SK-N-SH (cell line): ENCODE measurements around the gene MPP3. TPM values are rescaled to one million over a fixed set of nuclear protein-coding genes. Genes with fewer than 3 reads are reported as not detected.
A peak's percentile ranks its signal among the peaks of the same experiment; 100 is the strongest.

Experiments
- CTCF ChIA-PET: fragments of 300-600, 350-600 bp; formaldehyde crosslinking; extraction: SDS; loops from one replicate; lab custom pipeline; 2021; lab: Yijun Ruan, JAX
- POLR2A ChIA-PET: fragments of 350-600 bp; sonication (Branson Sonifier 250); formaldehyde crosslinking; extraction: SDS; loops from one replicate; lab custom pipeline; 2020; ENCODE audit warnings: antibody characterized with exemption, inconsistent platforms; lab: Yijun Ruan, JAX
- DNase-seq: peaks from one replicate; pipeline ENCODE4 v3.0.0; 2012
- H2AFZ ChIP-seq: fragments of 200-600 bp; sonication (generic); 2 replicates; pipeline ENCODE4 v1.8.1; 2016; ENCODE audit warnings: antibody characterized with exemption, mild to moderate bottlenecking, low read depth
- H3F3A ChIP-seq: fragments of 200-600 bp; sonication (generic); replicated peaks from 2 replicates; pipeline ENCODE3; 2016; ENCODE audit warnings: antibody characterized with exemption, mild to moderate bottlenecking; ENCODE audit not compliant: insufficient read depth
- H3K27ac ChIP-seq, 2 experiments: fragments of 200-500 bp in 1 of 2; fragments of 200-600 bp in 1 of 2; sonication (Bioruptor generic) in 1 of 2; sonication (generic), shearing (Covaris generic) in 1 of 2; 2 replicates each; pipeline versions ENCODE4 v1.5.1 to v1.6.1; 2014 to 2016; ENCODE audit warnings: low read depth in 2 of 2, inconsistent platforms in 1 of 2, low read length in 1 of 2, mild to moderate bottlenecking in 1 of 2, mixed read lengths in 1 of 2
- H3K27me3 ChIP-seq: fragments of 200-600 bp; sonication (generic), shearing (Covaris generic); 2 replicates; pipeline ENCODE4 v1.6.1; 2016; ENCODE audit warnings: mixed run types; ENCODE audit not compliant: insufficient read depth
- H3K36me3 ChIP-seq, 2 experiments: fragments of 200-500 bp in 1 of 2; fragments of 200-600 bp in 1 of 2; sonication (Bioruptor generic) in 1 of 2; sonication (generic) in 1 of 2; replicated peaks in 1 of 2; 2 replicates each; pipeline versions ENCODE3 to v1.5.1; 2014 to 2016; ENCODE audit warnings: low read length in 1 of 2, mild to moderate bottlenecking in 1 of 2; ENCODE audit not compliant: insufficient read depth in 2 of 2, control insufficient read depth in 1 of 2
- H3K4me1 ChIP-seq, 2 experiments: fragments of 200-500 bp in 1 of 2; fragments of 200-600 bp in 1 of 2; sonication (Bioruptor generic) in 1 of 2; sonication (generic), shearing (Covaris generic) in 1 of 2; 2 replicates each; pipeline versions ENCODE4 v1.5.1 to v1.6.1; 2014 to 2016; ENCODE audit warnings: low read depth in 1 of 2, low read length in 1 of 2, mixed run types in 1 of 2; ENCODE audit not compliant: insufficient read depth in 2 of 2, control insufficient read depth in 1 of 2
- H3K4me2 ChIP-seq: fragments of 200-600 bp; sonication (generic), shearing (Covaris generic); 2 replicates; pipeline ENCODE4 v1.6.1; 2017; ENCODE audit warnings: mixed run types
- H3K4me3 ChIP-seq, 2 experiments: fragments of 200-500 bp in 1 of 2; fragments of 200-600 bp in 1 of 2; sonication (Bioruptor generic) in 1 of 2; sonication (generic), shearing (Covaris generic) in 1 of 2; 2 replicates each; pipeline versions ENCODE4 v1.5.1 to v1.8.1; 2014 to 2016; ENCODE audit warnings: low read depth in 2 of 2, inconsistent platforms in 1 of 2, low read length in 1 of 2, mild to moderate bottlenecking in 1 of 2, mixed read lengths in 1 of 2, moderate library complexity in 1 of 2
- H3K79me2 ChIP-seq: fragments of 200-600 bp; sonication (generic); 2 replicates; pipeline ENCODE4 v1.8.1; 2017; ENCODE audit warnings: mild to moderate bottlenecking; ENCODE audit not compliant: insufficient read depth
- H3K9ac ChIP-seq: fragments of 200-600 bp; sonication (generic); 2 replicates; pipeline ENCODE4 v1.6.1; 2017; ENCODE audit warnings: mixed run types
- H3K9me2 ChIP-seq: fragments of 200-600 bp; sonication (generic); 2 replicates; pipeline ENCODE4 v1.6.1; 2017; ENCODE audit warnings: mixed run types
- H3K9me3 ChIP-seq: fragments of 200-600 bp; sonication (generic); 2 replicates; pipeline ENCODE4 v1.6.1; 2017; ENCODE audit warnings: mixed run types, mild to moderate bottlenecking, moderate library complexity
- H4K20me1 ChIP-seq: fragments of 200-600 bp; sonication (generic); 2 replicates; pipeline ENCODE4 v1.6.1; 2017; ENCODE audit warnings: mild to moderate bottlenecking, mixed run types; ENCODE audit not compliant: insufficient read depth
- CHD2 ChIP-seq: fragments of 150-350 bp; IDR thresholded peaks from 2 replicates; pipeline ENCODE4 v1.6.1; 2018; ENCODE audit warnings: low read length; ENCODE audit not compliant: partially characterized antibody
- ELF1 ChIP-seq: IDR thresholded peaks from 2 replicates; pipeline ENCODE4 v1.4.0; 2012
- EP300 ChIP-seq, 2 experiments: IDR thresholded peaks; 2 replicates each; pipeline versions ENCODE4 v1.4.0 to v1.6.1; 2012; ENCODE audit warnings: borderline replicate concordance in 1 of 2, low read depth in 1 of 2, low read length in 1 of 2
- FOXJ3 ChIP-seq: sonication (generic); formaldehyde crosslinking; IDR thresholded peaks from 2 replicates; pipeline ENCODE4 v1.5.1; 2020; ENCODE audit warnings: mild to moderate bottlenecking, missing genetic modification reagents
- IRF3 ChIP-seq: fragments of 150-350 bp; IDR thresholded peaks from 2 replicates; pipeline ENCODE4 v1.6.1; 2016; ENCODE audit warnings: mild to moderate bottlenecking, low read depth, low read length
- JUND ChIP-seq: IDR thresholded peaks from 2 replicates; pipeline ENCODE4 v1.4.0; 2012
- RFX5 ChIP-seq: IDR thresholded peaks from 2 replicates; pipeline ENCODE4 v1.6.1; 2012; ENCODE audit warnings: mild to moderate bottlenecking, improper control_type of control experiment, low read length
- RXRA ChIP-seq: IDR thresholded peaks from 2 replicates; pipeline ENCODE4 v1.4.0; 2012; ENCODE audit warnings: low read depth, mild to moderate bottlenecking, borderline replicate concordance
- SIN3A ChIP-seq: IDR thresholded peaks from 2 replicates; pipeline ENCODE4 v1.6.1; 2012; ENCODE audit warnings: low read depth, mild to moderate bottlenecking, low read length, moderate library complexity, borderline replicate concordance
- SMC3 ChIP-seq: IDR thresholded peaks from 2 replicates; pipeline ENCODE4 v1.6.1; 2012; ENCODE audit warnings: low read depth, low read length, improper control_type of control experiment
- TAF1 ChIP-seq: IDR thresholded peaks from 2 replicates; pipeline ENCODE4 v1.6.1; 2012; ENCODE audit warnings: low read depth, mild to moderate bottlenecking, low read length, moderate library complexity, borderline replicate concordance
- TEAD4 ChIP-seq: IDR thresholded peaks from 2 replicates; pipeline ENCODE4 v1.4.0; 2012; ENCODE audit warnings: mild to moderate bottlenecking, borderline replicate concordance; ENCODE audit not compliant: insufficient read depth
- YY1 ChIP-seq: IDR thresholded peaks from 2 replicates; pipeline ENCODE4 v1.4.0; 2012; ENCODE audit warnings: low read depth, mild to moderate bottlenecking
- WGBS: methylation state at CpG from one replicate; pipeline ENCODE4 v1.1.6; 2017; ENCODE audit warnings: low lambda C conversion rate; 5-methylcytosine and 5-hydroxymethylcytosine counted together
- polyA plus RNA-seq, 3 experiments: library from polyadenylated mRNA; depleted of rRNA; stranded (reverse); fragments of >200 nt; gene quantifications; 2 replicates each; pipeline ENCODE4 v1.2.3, GENCODE V29; 2012
- TF ChIP-seq, protein P1 (sequence below): IDR thresholded peaks from 2 replicates; pipeline ENCODE4 v1.4.0; 2012; ENCODE audit warnings: low read depth, borderline replicate concordance
- TF ChIP-seq, protein P2 (sequence below): IDR thresholded peaks from 2 replicates; pipeline ENCODE4 v1.4.0; 2012; ENCODE audit warnings: low read depth, borderline replicate concordance

Gene MPP3
- polyA plus RNA-seq, 1 of the 3 experiments (the other 2 are of a cell fraction) = 14.1 TPM

DNA sequence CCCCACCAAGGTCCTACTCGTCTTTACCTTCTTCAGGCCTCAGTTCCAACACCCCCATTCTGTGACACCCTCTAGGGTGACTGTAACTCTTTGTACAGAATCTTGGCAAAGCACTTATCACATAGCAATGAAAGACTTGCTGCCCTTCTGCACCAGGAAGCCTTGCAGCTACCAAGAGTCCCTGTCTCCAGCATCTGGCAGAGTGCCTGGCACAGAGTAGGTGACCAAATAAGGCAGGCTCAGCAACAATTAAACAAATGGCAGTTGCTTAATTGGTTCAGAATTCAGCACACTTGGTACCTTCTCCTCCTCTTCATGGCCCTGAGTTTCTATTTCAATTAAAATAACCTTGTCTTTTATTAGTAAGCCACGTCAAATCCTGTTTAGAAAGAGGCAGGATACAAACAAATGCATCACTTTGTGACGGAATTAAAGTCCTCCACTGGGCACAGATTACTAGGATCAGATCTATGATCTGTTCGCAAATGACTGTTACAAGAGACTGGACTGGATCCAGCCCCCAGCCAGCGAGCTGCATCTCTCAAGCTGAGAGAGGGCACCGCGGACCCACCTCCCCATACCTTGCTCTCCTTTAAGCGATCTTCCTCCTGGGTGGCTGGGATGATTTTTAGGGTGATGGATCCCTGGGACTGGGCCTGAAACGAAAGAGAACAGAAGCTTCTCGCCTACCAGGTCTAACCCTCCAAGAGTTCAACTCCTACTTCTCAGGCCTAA lies 9.4 kb downstream of the MPP3 start:
- Histone ChIP-seq H4K20me1 (no peaks in the 10 kb centered on the region), H3K4me2 (no peak overlapping the region), H3F3A (no peaks in the 10 kb centered on the region), H2AFZ (no peak overlapping the region), H3K4me1 (peaks cover 0 to 5% of the 10 kb centered on the region in 2 experiments; a peak in 1 of 4 replicates), H3K27me3 (no peaks in the 10 kb centered on the region), H3K79me2 (no peaks in the 10 kb centered on the region), H3K27ac (no peak overlapping the region), H3K36me3 (peaks cover 16 to 18% of the 10 kb centered on the region in 2 experiments), H3K9me2 (no peaks in the 10 kb centered on the region), H3K9ac (no peak overlapping the region), H3K9me3 (no peaks in the 10 kb centered on the region), H3K4me3 (no peak overlapping the region)
- 94% methylated on average over 10 of the region's 10 CpGs for WGBS
- CTCF ChIA-PET = interaction anchor here (1.8 kb wide), 1 partner anchor 23 kb away, joined by 10 read pairs; the partner anchor contains the start of gene CD300LG
- POLR2A ChIA-PET = no interaction called here
- TF ChIP-seq RXRA (no peak), YY1 (no peak), SIN3A (no peak), EP300 (IDR thresholded peaks at IDR 0.05; ENCODE audit: borderline replicate concordance in 1 of 2, low read depth in 1 of 2, low read length in 1 of 2) (no peak), IRF3 (no peak), TEAD4 (no peak), FOXJ3 (no peak), JUND (no peak), ELF1 (no peak), RFX5 (no peak), CHD2 (no peak), TAF1 (no peak)
- TF ChIP-seq, protein P1, sequence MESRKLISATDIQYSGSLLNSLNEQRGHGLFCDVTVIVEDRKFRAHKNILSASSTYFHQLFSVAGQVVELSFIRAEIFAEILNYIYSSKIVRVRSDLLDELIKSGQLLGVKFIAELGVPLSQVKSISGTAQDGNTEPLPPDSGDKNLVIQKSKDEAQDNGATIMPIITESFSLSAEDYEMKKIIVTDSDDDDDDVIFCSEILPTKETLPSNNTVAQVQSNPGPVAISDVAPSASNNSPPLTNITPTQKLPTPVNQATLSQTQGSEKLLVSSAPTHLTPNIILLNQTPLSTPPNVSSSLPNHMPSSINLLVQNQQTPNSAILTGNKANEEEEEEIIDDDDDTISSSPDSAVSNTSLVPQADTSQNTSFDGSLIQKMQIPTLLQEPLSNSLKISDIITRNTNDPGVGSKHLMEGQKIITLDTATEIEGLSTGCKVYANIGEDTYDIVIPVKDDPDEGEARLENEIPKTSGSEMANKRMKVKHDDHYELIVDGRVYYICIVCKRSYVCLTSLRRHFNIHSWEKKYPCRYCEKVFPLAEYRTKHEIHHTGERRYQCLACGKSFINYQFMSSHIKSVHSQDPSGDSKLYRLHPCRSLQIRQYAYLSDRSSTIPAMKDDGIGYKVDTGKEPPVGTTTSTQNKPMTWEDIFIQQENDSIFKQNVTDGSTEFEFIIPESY = no peak
- no peak for DNase-seq

DNA sequence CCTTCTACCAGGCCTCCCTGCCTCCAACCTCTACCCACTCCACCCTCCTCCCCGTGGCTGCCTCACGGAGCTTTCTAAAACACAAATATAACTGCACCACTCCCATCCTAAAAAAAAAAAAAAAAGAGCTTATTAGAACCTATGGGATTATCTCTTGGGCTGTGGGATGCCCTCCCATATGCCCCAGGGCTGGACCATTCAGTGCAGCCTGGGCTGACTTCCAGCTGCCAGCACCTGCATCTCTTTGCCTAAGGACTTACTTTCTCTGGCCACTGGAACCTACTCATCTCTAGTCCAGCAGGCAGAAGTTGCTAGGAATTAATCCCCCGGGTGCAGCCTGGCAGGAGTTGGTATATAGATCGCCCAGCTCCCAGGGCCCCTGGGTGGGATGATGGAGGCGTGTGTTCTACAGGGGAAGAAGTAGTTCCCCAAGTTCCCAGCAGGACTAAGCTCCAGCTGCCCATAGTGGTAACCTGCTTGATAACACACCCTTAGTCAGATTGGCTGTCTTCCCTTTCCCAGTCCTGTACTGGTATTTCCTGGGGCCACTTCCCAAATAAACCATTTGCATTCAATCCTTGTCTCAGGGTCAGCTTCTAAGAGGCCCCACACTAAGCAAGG lies 10.3 kb downstream of the MPP3 start:
- peak; percentile 37 for DNase-seq
- Histone ChIP-seq H3K9me3 (no peaks in the 10 kb centered on the region), H3K9ac (no peak overlapping the region), H3K4me2 (no peak overlapping the region), H3K27me3 (no peaks in the 10 kb centered on the region), H2AFZ (no peak overlapping the region), H3K9me2 (no peaks in the 10 kb centered on the region)
- CTCF ChIA-PET = interaction anchor here (0.6 to 1.8 kb wide), 2 partner anchors 24 to 33 kb away, joined by 3 to 10 read pairs; partner anchors contain the start of gene CD300LG
- TF ChIP-seq SMC3 = no peak
- TF ChIP-seq TAF1 = no peak
- TF ChIP-seq ELF1 = no peak
- TF ChIP-seq JUND = no peak
- TF ChIP-seq, protein P2, sequence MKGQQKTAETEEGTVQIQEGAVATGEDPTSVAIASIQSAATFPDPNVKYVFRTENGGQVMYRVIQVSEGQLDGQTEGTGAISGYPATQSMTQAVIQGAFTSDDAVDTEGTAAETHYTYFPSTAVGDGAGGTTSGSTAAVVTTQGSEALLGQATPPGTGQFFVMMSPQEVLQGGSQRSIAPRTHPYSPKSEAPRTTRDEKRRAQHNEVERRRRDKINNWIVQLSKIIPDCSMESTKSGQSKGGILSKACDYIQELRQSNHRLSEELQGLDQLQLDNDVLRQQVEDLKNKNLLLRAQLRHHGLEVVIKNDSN = no peak
- TF ChIP-seq, all 33 proteins: peak for 0
- no peak overlapping the region for H3K4me3 ChIP-seq
- H4K20me1 ChIP-seq = no peaks in the 10 kb centered on the region
- no peaks in the 10 kb centered on the region for H3K79me2 ChIP-seq
- WGBS = 84% methylated on average over 5 of the region's 5 CpGs
- H3K27ac ChIP-seq = no peak overlapping the region
- H3F3A ChIP-seq = no peaks in the 10 kb centered on the region
- H3K4me1 ChIP-seq = peaks cover 0 to 5% of the 10 kb centered on the region in 2 experiments; a peak in 1 of 4 replicates
- POLR2A ChIA-PET = no interaction called here
- peaks cover 10 to 16% of the 10 kb centered on the region in 2 experiments for H3K36me3 ChIP-seq
